Loucy (cell line): ENCODE results near the gene GLI1.
A peak's percentile ranks its signal among the peaks of the same experiment; 100 is the strongest.

Source experiments
- H2AFZ ChIP-seq: fragments of 200-600 bp; sonication (generic); 2 replicates; pipeline ENCODE4 v1.6.0; 2016; ENCODE audit warnings: antibody characterized with exemption, mild to moderate bottlenecking, low read length, moderate library complexity
- H3F3A ChIP-seq: fragments of 200-600 bp; 2 replicates; pipeline ENCODE4 v1.6.0; 2016; ENCODE audit warnings: antibody characterized with exemption, low read depth, mild to moderate bottlenecking
- H3K27me3 ChIP-seq: fragments of 200-600 bp; sonication (generic); 2 replicates; pipeline ENCODE4 v1.6.1; 2014; ENCODE audit warnings: low read length, mild to moderate bottlenecking; ENCODE audit not compliant: insufficient read depth, poor library complexity, severe bottlenecking
- H3K36me3 ChIP-seq: fragments of 200-600 bp; sonication (generic); 2 replicates; pipeline ENCODE4 v1.6.1; 2016; ENCODE audit warnings: low read length; ENCODE audit not compliant: insufficient read depth
- H3K4me1 ChIP-seq: fragments of 200-600 bp; sonication (generic); 2 replicates; pipeline ENCODE4 v1.5.1; 2014; ENCODE audit warnings: low read length, mild to moderate bottlenecking; ENCODE audit not compliant: insufficient read depth, poor library complexity, severe bottlenecking
- H3K4me2 ChIP-seq: fragments of 200-600 bp; sonication (generic); 2 replicates; pipeline ENCODE4 v1.6.0; 2014; ENCODE audit warnings: antibody characterized with exemption, low read length, low read depth, mild to moderate bottlenecking; ENCODE audit not compliant: poor library complexity, severe bottlenecking
- H3K4me3 ChIP-seq: fragments of 200-600 bp; sonication (generic); 2 replicates; pipeline ENCODE4 v1.5.1; 2014; ENCODE audit warnings: low read length, mild to moderate bottlenecking, mixed read lengths; ENCODE audit not compliant: poor library complexity, severe bottlenecking
- H3K79me2 ChIP-seq: fragments of 200-600 bp; sonication (generic); 2 replicates; pipeline ENCODE4 v1.6.1; 2014; ENCODE audit warnings: low read length; ENCODE audit not compliant: insufficient read depth
- H3K9ac ChIP-seq: fragments of 200-600 bp; sonication (generic); 2 replicates; pipeline ENCODE4 v1.6.0; 2014; ENCODE audit warnings: mild to moderate bottlenecking, low read depth, low read length, moderate library complexity; ENCODE audit not compliant: poor library complexity, severe bottlenecking
- H3K9me2 ChIP-seq: fragments of 200-600 bp; sonication (generic); replicated peaks from 2 replicates; pipeline ENCODE4 v1.6.1; 2016; ENCODE audit warnings: low read depth, low read length, mixed read lengths
- H3K9me3 ChIP-seq: fragments of 200-600 bp; sonication (generic); 2 replicates; pipeline ENCODE4 v1.6.1; 2014; ENCODE audit warnings: mild to moderate bottlenecking, antibody characterized with exemption, low read length, low read depth; ENCODE audit not compliant: insufficient read depth
- H4K20me1 ChIP-seq: fragments of 200-600 bp; sonication (generic); 2 replicates; pipeline ENCODE4 v1.6.0; 2014; ENCODE audit warnings: antibody characterized with exemption, low read length, mild to moderate bottlenecking; ENCODE audit not compliant: insufficient read depth, poor library complexity, severe bottlenecking
- CTCF ChIP-seq: fragments of 200-600 bp; sonication (generic); conservative IDR thresholded peaks from 2 replicates; pipeline ENCODE4 v1.5.1; 2014; ENCODE audit warnings: mild to moderate bottlenecking, antibody characterized with exemption, low read length
- EZH2phosphoT487 ChIP-seq: fragments of 200-600 bp; IDR thresholded peaks from 2 replicates; pipeline ENCODE4 v1.6.1; 2018; ENCODE audit warnings: antibody characterized with exemption, mild to moderate bottlenecking, moderate library complexity, borderline replicate concordance

GLI1 gene

GRCh38 chr12:57452181-57452936 is 7.2 kb upstream of the GLI1 start:
- Histone ChIP-seq H3K9ac (no peak overlapping the region), H3K36me3 (no peaks in the 10 kb centered on the region), H3K27me3 (no peaks in the 10 kb centered on the region), H2AFZ (peak overlapping the region; percentile 41), H3K9me2 (no peaks in the 10 kb centered on the region), H3F3A (no peaks in the 10 kb centered on the region), H3K4me2 (no peak overlapping the region), H3K4me3 (no peak overlapping the region), H3K79me2 (no peaks in the 10 kb centered on the region), H4K20me1 (no peaks in the 10 kb centered on the region), H3K9me3 (no peaks in the 10 kb centered on the region), H3K4me1 (peaks cover 6% of the 10 kb centered on the region)
- TF ChIP-seq EZH2phosphoT487, result no peak
- TF ChIP-seq CTCF, result no peak

GRCh38 chr12:57452937-57453509 is 6.6 kb upstream of the GLI1 start:
- H3F3A ChIP-seq, result no peaks in the 10 kb centered on the region
- no peaks in the 10 kb centered on the region for H4K20me1 ChIP-seq
- H3K79me2 ChIP-seq, result no peaks in the 10 kb centered on the region
- peaks cover 6% of the 10 kb centered on the region for H3K4me1 ChIP-seq
- H3K9ac ChIP-seq, result no peak overlapping the region
- peak overlapping the region; percentile 41; the same call in 1 of the 2 replicates for H2AFZ ChIP-seq
- TF ChIP-seq EZH2phosphoT487 (no peak), CTCF (peak; percentile 93)
- no peaks in the 10 kb centered on the region for H3K27me3 ChIP-seq
- H3K4me3 ChIP-seq, result no peak overlapping the region
- no peaks in the 10 kb centered on the region for H3K36me3 ChIP-seq
- H3K4me2 ChIP-seq, result no peak overlapping the region
- no peaks in the 10 kb centered on the region for H3K9me2 ChIP-seq
- no peaks in the 10 kb centered on the region for H3K9me3 ChIP-seq

GRCh38 chr12:57454213-57454565 is 5.4 kb upstream of the GLI1 start:
- Histone ChIP-seq H3F3A (no peaks in the 10 kb centered on the region), H4K20me1 (no peaks in the 10 kb centered on the region), H3K9ac (no peak overlapping the region), H3K9me3 (no peaks in the 10 kb centered on the region), H3K79me2 (no peaks in the 10 kb centered on the region), H3K4me2 (no peak overlapping the region), H3K9me2 (no peaks in the 10 kb centered on the region), H3K27me3 (no peaks in the 10 kb centered on the region), H3K4me3 (no peak overlapping the region), H3K4me1 (peaks cover 12% of the 10 kb centered on the region), H2AFZ (no peak overlapping the region), H3K36me3 (no peaks in the 10 kb centered on the region)
- TF ChIP-seq EZH2phosphoT487, result no peak
- no peak for TF ChIP-seq CTCF
